Measurements from ENCODE around the gene SMYD3. TPM values are rescaled to one million over a fixed set of nuclear protein-coding genes. Genes with fewer than 3 reads are reported as not detected.
"Not testable (repeated sequence)": the region's sequence is repeated elsewhere in the genome, so short reads cannot be mapped to it uniquely, and the experiment has no call there.

Gene SMYD3
- total RNA-seq, 2 donors from 2014 or later = 16.7 to 18.2 TPM

DNA sequence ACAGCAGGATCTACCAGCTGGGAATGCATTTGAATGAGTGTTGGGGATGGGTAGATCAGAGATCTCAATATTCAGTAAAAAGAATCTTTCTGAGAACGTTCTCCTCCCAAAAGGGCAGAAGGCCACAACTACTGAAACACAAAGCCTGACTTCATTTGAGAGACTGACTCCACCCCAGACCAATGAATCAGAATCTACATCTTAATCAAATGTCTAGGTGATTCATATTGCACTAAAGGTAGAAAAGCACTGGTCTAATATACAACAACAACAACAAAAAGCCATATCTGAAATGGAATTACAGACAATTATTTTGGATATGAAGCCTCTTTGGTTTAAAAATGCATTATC, 123.9 kb downstream of the SMYD3 start:
- no peak for DNase-seq (ENCODE audit: low spot score)
- intact Hi-C loops (cut with DNase I) = no loop called here

DNA sequence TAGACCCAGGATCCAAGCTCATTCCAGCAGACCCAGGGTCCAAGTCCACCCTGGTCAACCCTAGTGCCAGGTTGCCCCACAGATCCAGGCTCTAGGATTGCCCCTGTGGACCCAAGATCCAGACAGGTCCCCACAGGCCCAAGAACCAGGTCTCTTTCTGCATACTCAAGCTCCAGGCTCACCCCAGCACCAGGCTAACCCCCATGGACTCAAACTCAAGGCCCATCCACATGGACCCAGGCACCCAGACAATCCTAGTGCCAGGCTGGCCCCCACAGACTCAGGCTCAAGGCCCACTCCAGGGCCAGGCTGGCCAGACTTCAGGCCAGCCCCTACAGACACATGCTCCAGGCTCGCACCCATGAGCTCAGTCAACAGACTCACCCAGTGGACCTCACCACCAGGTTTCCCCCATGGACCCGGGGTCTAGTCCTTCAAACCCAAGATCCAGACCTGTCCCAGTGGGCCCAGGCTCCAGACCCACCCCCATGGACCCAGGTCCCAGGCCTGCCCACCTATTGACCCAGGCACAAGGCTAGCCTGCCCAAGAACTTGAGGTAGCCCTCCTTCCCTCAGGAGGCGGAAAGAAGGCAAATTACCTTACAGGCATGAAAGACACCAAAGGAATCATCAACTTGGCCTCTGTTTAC, 124.4 kb downstream of the SMYD3 start:
- DNase-seq (ENCODE audit: low spot score) = no peak
- intact Hi-C loops (cut with DNase I) = no loop called here

DNA sequence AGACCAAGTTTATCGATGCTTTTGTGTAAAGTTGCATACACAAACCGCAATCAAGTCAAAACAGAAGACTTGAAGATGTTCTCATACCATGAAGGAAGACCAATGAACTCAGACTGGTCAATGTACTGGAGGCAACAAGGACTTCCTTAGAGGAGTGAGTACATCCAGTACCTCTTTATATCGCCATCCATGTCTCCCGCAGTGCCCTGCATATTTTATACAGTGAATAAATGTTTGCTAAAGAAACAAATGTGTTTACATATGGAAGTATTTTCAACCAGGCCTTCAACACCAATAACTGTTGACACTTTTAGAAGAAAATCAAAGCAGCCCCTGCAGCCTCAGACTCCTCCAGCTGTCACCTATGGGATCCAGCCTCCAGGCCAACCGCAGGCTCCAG, 125.6 kb downstream of the SMYD3 start:
- intact Hi-C loops (cut with DNase I) = no loop called here
- DNase-seq (ENCODE audit: low spot score) = no peak

DNA sequence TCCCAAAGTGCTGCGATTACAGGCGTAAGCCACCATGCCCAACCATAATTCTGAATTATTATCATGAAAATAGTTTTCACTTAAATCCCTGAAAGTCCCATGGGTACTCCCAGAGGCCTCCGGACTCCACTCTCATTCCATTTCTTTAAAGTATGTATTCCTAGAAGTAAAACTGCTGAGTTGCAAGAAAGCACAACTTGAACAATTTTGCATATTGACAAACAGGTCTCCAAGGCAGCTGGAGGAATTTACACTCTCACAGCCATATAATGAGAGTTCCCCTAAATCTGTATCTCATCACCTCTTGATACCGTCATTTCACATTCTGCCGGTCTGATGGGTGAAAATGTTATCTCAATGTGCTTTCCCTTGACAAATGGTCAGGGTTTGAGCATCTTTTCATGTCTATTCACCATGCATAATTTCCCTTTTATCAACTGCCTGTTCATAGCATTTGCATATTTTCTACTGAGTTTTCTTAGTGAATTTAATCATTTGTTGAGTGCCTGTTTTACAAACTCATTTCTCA, 129.4 kb downstream of the SMYD3 start:
- intact Hi-C loops (cut with DNase I) = no loop called here

DNA sequence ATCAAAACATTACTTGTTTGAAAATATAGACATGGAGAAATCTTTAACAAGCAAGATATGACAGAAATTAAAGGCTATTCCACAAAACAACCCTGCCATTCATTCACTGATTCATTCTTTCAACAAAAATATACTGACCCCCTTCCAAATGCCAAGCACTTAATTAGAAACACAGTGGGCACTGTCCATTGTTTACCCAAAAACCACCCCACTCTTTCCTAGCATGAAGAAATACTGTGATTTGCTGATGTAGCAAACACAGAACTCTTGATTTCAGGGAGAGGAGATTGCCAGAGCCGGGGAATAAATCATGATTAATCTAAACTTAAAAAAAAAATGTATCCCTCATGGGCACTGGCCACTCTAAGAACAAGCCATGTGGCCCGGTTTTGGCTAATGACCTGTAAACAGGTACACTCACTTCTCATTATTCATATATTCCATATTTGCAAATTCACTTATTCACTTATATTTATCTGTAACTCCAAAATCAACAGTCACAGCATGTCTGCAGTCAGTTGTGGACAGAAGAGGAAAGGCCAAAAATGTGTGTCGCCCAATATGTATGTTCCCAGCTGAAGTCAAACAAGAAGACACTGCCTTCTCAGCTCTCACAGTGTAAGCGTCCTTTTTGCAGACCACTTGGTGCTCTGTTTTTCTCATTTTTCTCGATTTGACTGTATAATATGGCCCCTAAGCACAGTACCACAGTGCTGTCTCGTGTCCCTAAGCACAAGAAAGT, 133.1 kb downstream of the SMYD3 start:
- DNase-seq (ENCODE audit: low spot score) = no peak
- intact Hi-C loops (cut with DNase I) = no loop called here

More for the DNA sequence above, 129.4 kb downstream of the SMYD3 start:
- DNase-seq (ENCODE audit: low spot score) = no peak

DNA sequence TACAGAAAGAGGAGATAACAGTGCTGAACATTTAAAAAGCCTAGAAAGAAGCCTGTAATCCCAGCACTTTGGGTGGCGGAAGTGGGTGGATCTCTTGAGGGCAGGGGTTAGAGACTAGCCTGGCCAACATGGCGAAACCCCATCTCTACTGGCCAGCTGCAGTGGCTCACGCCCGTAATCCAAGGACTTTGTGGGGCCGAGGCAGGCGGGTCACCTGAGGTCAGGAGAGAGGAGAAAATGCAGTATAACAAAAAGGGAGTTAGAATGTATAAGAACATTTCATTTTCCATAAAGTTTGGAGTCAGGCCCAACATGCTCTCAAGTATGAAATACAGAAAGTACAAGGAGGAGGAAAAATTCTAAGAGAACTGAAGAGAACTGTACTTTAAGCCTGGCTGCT, 134.5 kb downstream of the SMYD3 start:
- intact Hi-C loops (cut with DNase I) = no loop called here
- no peak for DNase-seq (ENCODE audit: low spot score)

DNA sequence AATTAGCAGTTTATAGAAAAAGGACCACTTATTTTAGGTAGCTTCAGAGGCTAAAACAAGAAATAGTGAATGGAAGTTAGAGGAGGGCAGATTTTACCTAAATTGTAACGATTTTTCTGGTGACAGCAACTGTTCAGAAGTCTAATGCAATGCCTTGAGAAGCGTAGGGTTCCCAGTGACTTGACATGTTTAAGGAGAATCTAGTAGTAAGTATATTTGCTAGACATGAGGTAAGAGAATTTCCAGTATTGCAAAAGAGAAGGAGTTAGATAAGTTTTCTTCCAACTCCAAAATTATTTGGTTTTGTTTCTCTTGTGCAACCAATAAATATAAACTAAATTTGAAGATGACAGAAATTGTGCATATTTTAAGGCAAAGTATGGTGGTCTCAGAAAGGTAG, 140.0 kb downstream of the SMYD3 start:
- no peak for DNase-seq (ENCODE audit: low spot score)
- intact Hi-C loops (cut with DNase I) = no loop called here

DNA sequence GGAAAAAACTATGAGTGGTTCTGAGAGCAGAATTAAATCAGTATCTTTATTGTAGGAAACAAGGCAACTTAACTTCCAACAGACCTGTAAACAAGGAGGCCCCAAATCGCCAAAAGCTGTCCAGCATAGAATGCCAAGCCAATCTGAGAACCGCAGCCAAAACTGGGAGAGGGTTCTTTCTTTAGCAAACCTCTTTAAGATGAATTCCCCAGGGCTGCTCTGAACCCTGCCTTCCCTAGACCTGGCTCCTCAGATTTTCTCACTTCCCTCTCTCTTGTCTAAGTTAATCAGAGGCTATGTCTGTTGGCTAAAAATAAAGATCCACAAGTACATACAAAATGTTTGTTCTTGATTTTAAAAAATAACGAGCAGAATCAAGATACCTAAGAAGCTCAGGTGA, 141.4 kb downstream of the SMYD3 start:
- no peak for DNase-seq (ENCODE audit: low spot score)
- intact Hi-C loops (cut with DNase I) = no loop called here

DNA sequence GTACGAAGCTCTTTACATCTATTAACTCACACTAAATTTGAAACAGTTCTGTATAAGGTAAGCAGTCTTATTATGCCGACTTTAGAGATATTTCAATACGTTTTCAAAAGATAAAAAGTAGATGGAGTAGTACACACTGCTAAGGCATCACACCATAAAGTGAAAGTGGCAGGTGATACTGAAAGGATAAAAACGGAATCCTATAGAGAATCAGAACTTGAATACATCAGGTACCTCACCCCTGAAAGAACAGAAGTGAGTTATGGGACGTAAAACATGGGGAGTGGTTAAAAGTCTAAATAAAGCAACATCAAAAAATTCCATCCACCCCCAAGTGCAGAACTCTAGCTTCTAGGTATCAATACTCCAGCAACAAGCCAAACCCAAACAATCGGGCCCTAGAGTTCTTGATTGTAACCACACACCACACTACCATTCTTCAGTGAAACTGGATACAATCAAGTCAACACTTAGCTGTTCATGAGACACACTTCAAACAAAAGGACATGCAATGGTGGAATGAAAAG, 142.6 kb downstream of the SMYD3 start:
- no peak for DNase-seq (ENCODE audit: low spot score)
- intact Hi-C loops (cut with DNase I) = no loop called here

DNA sequence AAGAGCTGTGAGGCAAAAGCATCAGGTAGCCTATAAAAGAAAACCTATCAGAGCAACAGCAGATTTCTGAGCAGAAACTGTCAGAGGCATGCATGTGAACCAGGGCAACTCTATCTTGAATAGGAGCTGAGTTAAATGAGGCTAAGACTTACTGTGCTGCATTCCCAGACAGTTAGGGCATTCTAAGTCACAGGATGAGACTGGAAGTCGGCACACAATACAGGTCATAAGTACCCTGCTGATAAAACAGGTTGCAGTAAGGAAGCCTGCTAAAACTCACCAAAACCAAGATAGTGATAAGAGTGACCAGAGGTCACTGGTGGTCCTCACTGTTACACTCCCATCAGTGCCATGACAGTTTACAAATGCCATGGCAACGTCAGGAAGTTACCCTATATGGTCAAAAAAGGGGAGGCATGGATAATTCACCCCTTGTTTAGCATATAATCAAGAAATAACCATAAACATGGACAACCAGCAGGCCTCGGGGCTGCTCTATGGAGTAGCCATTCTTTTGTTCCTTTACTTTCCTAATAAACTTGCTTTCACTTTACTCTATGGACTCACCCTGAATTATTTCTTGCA, 150.0 kb downstream of the SMYD3 start:
- intact Hi-C loops (cut with DNase I); DNase-seq (ENCODE audit: low spot score): not testable (repeated sequence)

DNA sequence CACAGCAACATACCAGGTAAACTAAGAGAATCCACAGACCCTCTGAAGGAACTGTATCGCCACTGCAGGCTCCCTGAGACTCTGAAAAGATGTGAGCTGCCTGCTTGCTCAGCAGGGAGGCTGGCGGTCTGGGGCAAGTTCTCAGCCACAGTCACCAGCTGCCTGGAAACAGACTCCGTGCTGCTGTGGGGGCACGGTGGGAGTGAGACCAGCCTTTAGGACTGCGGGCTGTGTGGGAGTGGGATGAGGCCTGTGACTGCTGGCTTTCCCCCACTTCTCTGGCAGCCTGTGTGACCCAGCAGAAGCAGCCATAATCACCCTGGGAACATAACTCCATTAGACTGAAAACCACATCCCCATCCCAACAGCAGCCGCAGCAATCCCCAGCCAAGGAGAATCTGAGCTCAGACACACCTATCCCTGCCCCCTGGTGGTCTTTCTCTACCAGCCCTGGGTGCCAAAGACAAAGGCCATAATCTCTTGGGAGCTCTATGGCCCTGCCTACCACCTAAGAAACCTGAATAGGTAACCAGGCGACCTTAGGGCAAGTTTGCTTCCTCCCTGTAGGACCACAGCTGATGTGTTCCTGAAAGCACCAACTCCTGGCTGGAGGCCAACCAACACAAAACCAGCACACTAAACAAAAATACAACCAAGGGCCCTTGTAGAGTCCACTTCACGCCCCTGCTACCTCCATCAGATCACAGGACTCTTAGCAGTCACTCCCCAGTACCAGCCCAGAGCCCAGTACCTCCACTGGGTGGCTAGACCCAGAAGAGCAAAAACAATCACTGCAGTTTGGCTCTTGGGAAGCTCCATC, 151.5 kb downstream of the SMYD3 start:
- DNase-seq (ENCODE audit: low spot score) = no peak
- intact Hi-C loops (cut with DNase I) = no loop called here

DNA sequence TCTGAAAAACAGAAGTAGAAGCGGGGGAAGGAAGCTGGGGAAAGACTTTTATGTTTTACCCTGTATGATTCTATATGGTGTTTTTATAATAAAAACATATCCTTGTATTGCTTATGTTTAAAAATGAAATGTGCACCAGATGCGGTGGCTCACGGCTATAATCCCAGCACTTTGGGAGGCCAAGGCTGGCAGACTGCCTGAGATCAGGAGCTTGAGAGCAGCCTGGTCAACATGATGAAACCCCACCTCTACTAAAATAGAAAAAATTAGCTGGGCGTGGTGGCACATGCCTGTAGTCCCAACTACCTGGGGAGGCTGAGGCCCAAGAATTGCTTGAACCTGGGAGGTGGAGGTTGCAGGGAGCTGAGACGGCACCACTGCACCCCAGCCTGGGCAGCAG, 155.4 kb downstream of the SMYD3 start:
- DNase-seq (ENCODE audit: low spot score) = no peak
- intact Hi-C loops (cut with DNase I) = no loop called here

DNA sequence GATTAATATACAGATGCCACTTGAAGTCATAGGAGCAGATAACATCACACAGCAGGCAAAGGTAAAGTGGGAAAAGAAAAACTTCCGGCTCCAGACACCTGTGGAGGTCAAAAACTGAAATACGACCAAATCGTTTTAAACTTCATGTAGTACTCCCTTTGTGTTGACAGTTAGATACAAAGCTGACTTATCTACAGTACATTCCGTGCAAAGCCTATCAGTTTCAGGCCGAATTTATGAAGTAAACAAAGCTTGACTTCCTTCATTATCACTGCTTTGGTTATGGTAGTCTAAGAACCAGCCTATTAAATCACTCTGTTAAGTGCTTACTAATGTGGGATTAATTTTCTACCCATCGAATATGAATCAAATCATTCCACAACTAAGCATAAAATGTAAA, 156.3 kb downstream of the SMYD3 start:
- no peak for DNase-seq (ENCODE audit: low spot score)
- intact Hi-C loops (cut with DNase I) = no loop called here

DNA sequence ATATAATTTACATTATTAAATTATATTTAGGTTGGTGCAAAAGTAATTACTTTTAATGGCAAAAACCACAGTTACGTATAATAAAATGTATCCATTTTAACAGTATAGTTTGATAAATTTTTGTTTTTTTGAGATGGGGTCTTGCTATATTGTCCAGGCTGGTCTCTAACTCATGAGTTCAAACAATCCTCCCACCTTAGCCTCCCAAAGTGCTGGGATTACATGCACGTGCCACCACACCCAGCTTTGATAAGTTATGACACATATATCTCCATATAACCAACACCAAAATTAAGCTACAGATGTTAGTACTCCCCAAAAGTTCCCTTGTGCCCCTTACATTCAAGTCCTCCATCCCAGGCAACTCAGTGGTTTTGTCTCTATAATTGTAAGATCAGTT, 163.1 kb downstream of the SMYD3 start:
- no peak for DNase-seq (ENCODE audit: low spot score)
- intact Hi-C loops (cut with DNase I) = no loop called here

DNA sequence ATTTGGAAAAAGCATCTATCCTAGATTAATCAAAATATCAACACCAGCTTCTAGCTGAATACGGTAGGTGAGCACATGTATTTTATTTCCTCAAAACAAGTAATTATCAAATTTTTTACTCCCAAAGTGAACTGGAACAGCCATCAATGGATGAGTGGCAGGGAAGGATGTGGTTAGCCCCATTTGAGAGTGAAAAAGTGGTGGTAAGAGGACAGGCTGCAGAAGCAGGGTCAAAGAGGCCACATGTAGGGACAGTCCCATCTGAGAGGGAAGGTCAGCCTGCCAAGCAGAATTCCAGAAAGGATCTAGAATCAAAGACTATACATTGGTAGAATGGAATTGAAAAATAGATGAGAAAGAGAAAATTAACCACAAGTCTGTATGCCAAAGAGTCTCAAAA, 163.8 kb downstream of the SMYD3 start:
- intact Hi-C loops (cut with DNase I) = no loop called here
- DNase-seq (ENCODE audit: low spot score) = no peak

DNA sequence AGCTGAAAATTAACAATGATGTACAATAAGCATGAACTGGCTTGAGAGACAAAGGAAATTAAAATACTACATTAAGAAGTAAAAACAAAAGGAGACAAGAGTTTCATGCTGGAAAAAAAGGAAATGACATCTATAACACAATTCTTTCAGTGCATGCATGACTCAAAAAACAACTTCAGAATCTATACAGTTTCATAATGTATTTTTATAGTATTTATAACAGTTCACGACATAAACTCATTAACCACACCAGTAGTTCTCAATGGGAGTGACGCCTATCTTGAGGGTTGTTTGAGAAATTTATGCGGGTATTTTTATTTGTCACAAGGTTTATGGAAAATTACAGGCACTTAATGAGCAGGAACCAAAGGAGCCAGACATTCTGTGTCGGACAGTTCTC, 168.5 kb downstream of the SMYD3 start:
- intact Hi-C loops (cut with DNase I) = no loop called here
- no peak for DNase-seq (ENCODE audit: low spot score)

DNA sequence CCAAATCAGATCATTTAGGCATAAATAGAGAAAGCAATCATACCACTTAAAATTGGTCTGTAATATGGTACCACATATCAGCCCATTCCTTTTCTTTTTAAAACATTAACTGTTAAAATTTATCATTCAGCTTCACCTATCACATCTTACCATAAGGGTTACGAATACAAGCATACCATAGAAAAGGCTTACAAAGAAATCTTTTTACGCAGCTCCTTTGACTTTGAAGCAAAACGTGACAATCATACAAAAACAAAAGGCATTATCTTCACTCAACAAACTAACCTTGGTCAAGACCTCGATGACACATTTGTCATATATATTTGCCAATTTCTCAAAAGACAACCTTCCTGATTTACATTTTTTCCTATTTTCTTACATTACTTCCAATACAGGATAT, 169.0 kb downstream of the SMYD3 start:
- no peak for DNase-seq (ENCODE audit: low spot score)
- intact Hi-C loops (cut with DNase I) = no loop called here

DNA sequence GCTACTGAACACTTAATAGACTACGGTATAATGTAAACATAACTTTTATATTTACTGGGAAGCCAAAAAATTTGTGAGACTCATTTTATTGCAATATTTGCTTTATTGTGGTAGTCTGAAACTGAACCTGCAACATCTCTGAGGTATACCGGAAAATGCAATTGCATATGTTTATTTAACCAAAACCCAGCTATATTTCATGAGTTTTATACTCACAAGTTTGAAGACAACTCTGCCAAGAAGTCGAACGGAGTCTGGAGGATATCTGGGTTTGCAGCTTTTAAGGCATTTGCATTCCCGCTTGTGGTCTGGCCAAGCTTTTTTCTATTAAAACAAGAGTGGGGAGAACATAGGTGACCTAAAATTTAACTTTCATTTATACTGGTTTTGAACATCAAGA, 171.9 kb downstream of the SMYD3 start:
- intact Hi-C loops (cut with DNase I) = no loop called here
- no peak for DNase-seq (ENCODE audit: low spot score)

DNA sequence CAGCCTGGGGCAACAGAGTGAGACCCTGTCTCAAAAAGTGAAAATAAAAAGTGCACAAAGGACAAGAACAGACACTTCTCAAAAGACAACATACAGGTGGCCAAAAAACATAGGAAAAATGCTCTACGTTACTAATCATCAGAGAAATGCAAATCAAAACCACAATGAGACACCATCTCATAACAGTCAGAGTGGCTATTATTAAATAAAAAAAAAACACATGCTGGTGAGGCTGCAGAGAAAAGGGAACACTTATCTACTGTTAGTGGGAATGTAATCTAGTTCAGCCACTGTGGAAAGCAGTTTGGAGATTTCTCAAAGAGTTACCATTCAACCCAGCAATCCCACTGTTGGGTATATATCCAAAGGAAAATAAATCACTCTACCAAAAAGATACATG, 173.2 kb downstream of the SMYD3 start:
- intact Hi-C loops (cut with DNase I) = no loop called here
- DNase-seq (ENCODE audit: low spot score) = no peak

DNA sequence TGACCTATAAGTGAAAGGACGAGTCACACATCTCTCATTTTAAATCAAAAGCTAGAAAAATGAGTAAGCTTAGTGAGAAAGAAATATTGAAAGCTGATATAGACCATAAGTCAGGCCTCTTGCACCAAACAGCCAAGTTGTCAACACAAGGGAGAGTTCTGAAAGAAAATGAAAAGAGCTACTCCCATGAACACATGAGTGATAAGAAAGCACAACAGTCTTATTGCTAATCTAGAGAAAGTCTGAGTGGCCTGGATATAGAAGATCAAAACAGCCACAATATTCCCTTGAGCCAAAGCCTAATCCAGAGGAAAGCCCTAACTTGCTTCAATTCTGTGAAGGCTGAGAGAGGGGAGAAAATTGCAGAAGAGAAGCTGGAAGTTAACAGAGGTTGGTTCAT, 175.0 kb downstream of the SMYD3 start:
- intact Hi-C loops (cut with DNase I) = no loop called here
- DNase-seq (ENCODE audit: low spot score) = no peak
